Measurements from ENCODE around the gene MARCHF3.
"Not testable (repeated sequence)": the region's sequence is repeated elsewhere in the genome, so short reads cannot be mapped to it uniquely, and the experiment has no call there.

Gene MARCHF3

GRCh38 chr5:126909856-126910255 is 120.5 kb downstream of the MARCHF3 start:
- Histone ChIP-seq H3K9me3 (ENCODE audit: insufficient read depth, low read depth, low read length) (no peaks in the 10 kb centered on the region), H2AFZ (ENCODE audit: low read length) (no peak overlapping the region), H4K20me1 (ENCODE audit: insufficient read depth, low read length, poor library complexity, severe bottlenecking) (no peaks in the 10 kb centered on the region), H3K4me2 (ENCODE audit: low read depth, low read length, poor library complexity, severe bottlenecking) (no peak overlapping the region), H3K36me3 (ENCODE audit: insufficient read depth, low read length) (no peaks in the 10 kb centered on the region), H3K9ac (ENCODE audit: low read depth, low read length, poor library complexity, severe bottlenecking) (no peak overlapping the region), H3K4me3 (ENCODE audit: low read length, poor library complexity, severe bottlenecking) (no peak overlapping the region), H3K79me2 (ENCODE audit: insufficient read depth, low read length) (no peaks in the 10 kb centered on the region), H3K4me1 (ENCODE audit: insufficient read depth, low read length, poor library complexity, severe bottlenecking) (peaks cover 18% of the 10 kb centered on the region), H3F3A (ENCODE audit: low read depth) (no peaks in the 10 kb centered on the region), H3K9me2 (replicated peaks; ENCODE audit: low read depth, low read length) (no peaks in the 10 kb centered on the region), H3K27me3 (ENCODE audit: insufficient read depth, low read length, poor library complexity, severe bottlenecking) (no peaks in the 10 kb centered on the region)
- no peak for TF ChIP-seq EZH2phosphoT487 (IDR thresholded peaks at IDR 0.05; ENCODE audit: borderline replicate concordance)
- TF ChIP-seq CTCF (conservative IDR thresholded peaks at IDR 0.05; ENCODE audit: low read length) = no peak

GRCh38 chr5:126904407-126904806 is 126.0 kb downstream of the MARCHF3 start:
- H3K9ac ChIP-seq (ENCODE audit: low read depth, low read length, poor library complexity, severe bottlenecking); H3K4me3 ChIP-seq (ENCODE audit: low read length, poor library complexity, severe bottlenecking); H3F3A ChIP-seq (ENCODE audit: low read depth); H3K9me2 ChIP-seq (replicated peaks; ENCODE audit: low read depth, low read length); H4K20me1 ChIP-seq (ENCODE audit: insufficient read depth, low read length, poor library complexity, severe bottlenecking); H3K4me2 ChIP-seq (ENCODE audit: low read depth, low read length, poor library complexity, severe bottlenecking); H3K9me3 ChIP-seq (ENCODE audit: insufficient read depth, low read depth, low read length); H3K4me1 ChIP-seq (ENCODE audit: insufficient read depth, low read length, poor library complexity, severe bottlenecking); H2AFZ ChIP-seq (ENCODE audit: low read length); H3K36me3 ChIP-seq (ENCODE audit: insufficient read depth, low read length); H3K27me3 ChIP-seq (ENCODE audit: insufficient read depth, low read length, poor library complexity, severe bottlenecking); H3K79me2 ChIP-seq (ENCODE audit: insufficient read depth, low read length): not testable (repeated sequence)

GRCh38 chr5:126900796-126901195 is 129.6 kb downstream of the MARCHF3 start:
- H3K36me3 ChIP-seq (ENCODE audit: insufficient read depth, low read length) = no peaks in the 10 kb centered on the region
- no peaks in the 10 kb centered on the region for H3K79me2 ChIP-seq (ENCODE audit: insufficient read depth, low read length)
- no peaks in the 10 kb centered on the region for H4K20me1 ChIP-seq (ENCODE audit: insufficient read depth, low read length, poor library complexity, severe bottlenecking)
- no peaks in the 10 kb centered on the region for H3K9me3 ChIP-seq (ENCODE audit: insufficient read depth, low read depth, low read length)
- H3K9ac ChIP-seq (ENCODE audit: low read depth, low read length, poor library complexity, severe bottlenecking) = no peak overlapping the region
- no peaks in the 10 kb centered on the region for H3K27me3 ChIP-seq (ENCODE audit: insufficient read depth, low read length, poor library complexity, severe bottlenecking)
- H2AFZ ChIP-seq (ENCODE audit: low read length) = no peak overlapping the region
- no peaks in the 10 kb centered on the region for H3K9me2 ChIP-seq (replicated peaks; ENCODE audit: low read depth, low read length)
- no peaks in the 10 kb centered on the region for H3F3A ChIP-seq (ENCODE audit: low read depth)
- no peak overlapping the region for H3K4me3 ChIP-seq (ENCODE audit: low read length, poor library complexity, severe bottlenecking)
- no peaks in the 10 kb centered on the region for H3K4me1 ChIP-seq (ENCODE audit: insufficient read depth, low read length, poor library complexity, severe bottlenecking)
- H3K4me2 ChIP-seq (ENCODE audit: low read depth, low read length, poor library complexity, severe bottlenecking) = no peak overlapping the region
- TF ChIP-seq CTCF (conservative IDR thresholded peaks at IDR 0.05; ENCODE audit: low read length) (no peak), EZH2phosphoT487 (IDR thresholded peaks at IDR 0.05; ENCODE audit: borderline replicate concordance) (no peak)

- Histone ChIP-seq H2AFZ (ENCODE audit: low read length) (no peak overlapping the region), H3K9me2 (replicated peaks; ENCODE audit: low read depth, low read length) (no peaks in the 10 kb centered on the region), H3K9ac (ENCODE audit: low read depth, low read length, poor library complexity, severe bottlenecking) (no peak overlapping the region), H4K20me1 (ENCODE audit: insufficient read depth, low read length, poor library complexity, severe bottlenecking) (no peaks in the 10 kb centered on the region), H3K27me3 (ENCODE audit: insufficient read depth, low read length, poor library complexity, severe bottlenecking) (no peaks in the 10 kb centered on the region), H3K9me3 (ENCODE audit: insufficient read depth, low read depth, low read length) (no peaks in the 10 kb centered on the region), H3K79me2 (ENCODE audit: insufficient read depth, low read length) (no peaks in the 10 kb centered on the region), H3K36me3 (ENCODE audit: insufficient read depth, low read length) (no peaks in the 10 kb centered on the region), H3K4me2 (ENCODE audit: low read depth, low read length, poor library complexity, severe bottlenecking) (no peak overlapping the region), H3K4me3 (ENCODE audit: low read length, poor library complexity, severe bottlenecking) (no peak overlapping the region), H3F3A (ENCODE audit: low read depth) (no peaks in the 10 kb centered on the region), H3K4me1 (ENCODE audit: insufficient read depth, low read length, poor library complexity, severe bottlenecking) (no peaks in the 10 kb centered on the region)
- TF ChIP-seq EZH2phosphoT487 (IDR thresholded peaks at IDR 0.05; ENCODE audit: borderline replicate concordance) (no peak), CTCF (conservative IDR thresholded peaks at IDR 0.05; ENCODE audit: low read length) (no peak)
Measured at GRCh38 chr5:126899476-126899875, 130.9 kb downstream of the MARCHF3 start.

Data from Loucy (cell line).